ENCODE data around the gene COL23A1. TPM values are rescaled to one million over a fixed set of nuclear protein-coding genes. Genes with fewer than 3 reads are reported as not detected.

Gene COL23A1
- total RNA-seq, 1 experiment from 2014 or later = not detected

DNA sequence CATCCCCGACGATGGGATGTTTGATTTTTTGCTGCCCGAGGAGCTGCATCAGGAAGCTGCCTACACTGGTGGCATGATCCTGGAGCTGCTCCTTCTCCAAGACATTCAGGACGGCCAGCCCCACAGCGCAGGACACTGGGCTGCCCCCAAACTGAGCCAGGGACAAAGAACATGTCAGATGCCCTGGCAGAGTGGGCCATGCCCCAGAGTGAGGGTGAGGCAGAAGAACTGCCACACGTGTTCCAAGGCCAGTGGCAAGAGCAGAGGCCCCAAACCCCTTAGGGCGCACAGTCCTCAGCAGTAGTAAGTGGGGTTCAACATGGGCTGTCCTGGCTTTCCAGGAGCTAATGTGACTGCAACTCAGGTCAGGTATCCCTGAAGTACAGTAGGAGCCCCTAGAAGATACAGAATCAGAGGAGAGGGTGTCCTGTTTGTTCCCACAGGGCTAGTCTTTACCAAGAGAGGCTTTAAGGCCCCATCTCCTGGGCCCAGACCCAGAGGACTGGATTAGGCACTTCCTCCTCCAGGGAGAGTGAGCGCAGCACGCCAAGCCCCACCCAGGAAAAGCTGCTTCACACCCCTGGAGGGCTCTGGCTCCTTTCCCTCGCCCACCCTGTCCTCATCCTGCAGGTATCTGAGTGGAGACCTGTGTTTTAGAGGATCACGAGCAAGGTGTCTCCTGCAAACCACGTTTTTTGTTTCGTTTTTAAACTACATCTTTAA lies 374.8 kb downstream of the COL23A1 start:
- no TSS peak for BruUV-seq (replicated peaks)
- peaks cover 55% of the 10 kb centered on the region for H3K36me3 ChIP-seq (ENCODE audit: low read depth, low read length)
- DNase-seq (no peak), ATAC-seq (no peak)
- H3K9me3 ChIP-seq (ENCODE audit: low read length) = no peaks in the 10 kb centered on the region
- H3K27me3 ChIP-seq (ENCODE audit: low read length) = no peaks in the 10 kb centered on the region
- H3K9me2 ChIP-seq (replicated peaks; ENCODE audit: low read length) = no peaks in the 10 kb centered on the region
- intact Hi-C loops (cut with micrococcal nuclease) = no loop called here
- no peak overlapping the region for H2AFZ ChIP-seq (ENCODE audit: low read length)
- no peak overlapping the region for H3K4me2 ChIP-seq (ENCODE audit: low read length)
- H3K27ac ChIP-seq (ENCODE audit: low read length) = no peak overlapping the region
- H3K4me1 ChIP-seq (ENCODE audit: insufficient read depth, low read length) = no peaks in the 10 kb centered on the region
- H3F3A ChIP-seq (ENCODE audit: low read length, unreplicated experiment) = peaks cover 4% of the 10 kb centered on the region
- no peaks in the 10 kb centered on the region for H3K79me2 ChIP-seq (ENCODE audit: low read length)
- CTCF ChIA-PET = no interaction called here
- no peak overlapping the region for H3K9ac ChIP-seq (ENCODE audit: low read length)
- POLR2A ChIA-PET (ENCODE audit: unreplicated experiment) = no interaction called here
- TF ChIP-seq, protein P1, sequence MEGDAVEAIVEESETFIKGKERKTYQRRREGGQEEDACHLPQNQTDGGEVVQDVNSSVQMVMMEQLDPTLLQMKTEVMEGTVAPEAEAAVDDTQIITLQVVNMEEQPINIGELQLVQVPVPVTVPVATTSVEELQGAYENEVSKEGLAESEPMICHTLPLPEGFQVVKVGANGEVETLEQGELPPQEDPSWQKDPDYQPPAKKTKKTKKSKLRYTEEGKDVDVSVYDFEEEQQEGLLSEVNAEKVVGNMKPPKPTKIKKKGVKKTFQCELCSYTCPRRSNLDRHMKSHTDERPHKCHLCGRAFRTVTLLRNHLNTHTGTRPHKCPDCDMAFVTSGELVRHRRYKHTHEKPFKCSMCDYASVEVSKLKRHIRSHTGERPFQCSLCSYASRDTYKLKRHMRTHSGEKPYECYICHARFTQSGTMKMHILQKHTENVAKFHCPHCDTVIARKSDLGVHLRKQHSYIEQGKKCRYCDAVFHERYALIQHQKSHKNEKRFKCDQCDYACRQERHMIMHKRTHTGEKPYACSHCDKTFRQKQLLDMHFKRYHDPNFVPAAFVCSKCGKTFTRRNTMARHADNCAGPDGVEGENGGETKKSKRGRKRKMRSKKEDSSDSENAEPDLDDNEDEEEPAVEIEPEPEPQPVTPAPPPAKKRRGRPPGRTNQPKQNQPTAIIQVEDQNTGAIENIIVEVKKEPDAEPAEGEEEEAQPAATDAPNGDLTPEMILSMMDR (conservative IDR thresholded peaks at IDR 0.05; ENCODE audit: low read depth, low read length) = no peak
- TF ChIP-seq EZH2phosphoT487 (IDR thresholded peaks at IDR 0.05; ENCODE audit: borderline replicate concordance, low read length) = no peak
- no peak for TF ChIP-seq EZH2 (IDR thresholded peaks at IDR 0.05; ENCODE audit: low read length, unreplicated experiment)
- H4K20me1 ChIP-seq (ENCODE audit: low read length) = peaks cover 27% of the 10 kb centered on the region
- H3K4me3 ChIP-seq (ENCODE audit: low read length) = no peak overlapping the region

DNA sequence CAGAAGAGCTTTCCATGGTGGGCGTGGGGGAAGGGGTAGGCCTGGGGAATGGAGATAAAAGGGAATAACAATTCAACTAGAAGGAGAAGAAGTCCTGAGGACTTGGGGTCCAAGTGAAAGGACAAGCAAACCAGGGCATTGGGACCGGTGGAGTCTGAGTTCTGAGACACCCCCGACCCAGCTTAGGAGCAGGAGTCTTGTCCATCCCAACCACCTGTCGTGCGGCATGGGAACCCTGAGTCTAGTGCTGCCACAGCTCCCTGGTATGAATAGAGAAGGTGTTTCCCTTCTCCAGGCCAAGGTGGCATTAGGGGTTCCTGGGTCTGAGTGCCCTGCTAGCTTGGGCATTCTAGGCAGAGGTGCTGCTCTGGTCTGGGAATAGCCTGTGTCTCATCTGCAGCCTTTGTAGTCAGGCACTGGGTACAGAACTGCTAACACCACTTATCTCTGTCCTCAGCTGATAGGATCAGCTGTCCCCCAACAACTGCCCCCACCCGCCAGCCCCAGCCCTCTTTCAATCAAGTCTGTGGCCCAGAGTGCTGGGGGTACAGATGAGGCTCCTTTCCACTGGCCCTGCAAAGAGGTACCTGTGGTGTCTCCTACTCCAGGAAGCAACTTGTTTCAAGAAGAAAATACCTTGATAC lies 375.9 kb downstream of the COL23A1 start:
- H3K27me3 ChIP-seq (ENCODE audit: low read length) = no peaks in the 10 kb centered on the region
- H3K4me1 ChIP-seq (ENCODE audit: insufficient read depth, low read length) = no peaks in the 10 kb centered on the region
- H3K79me2 ChIP-seq (ENCODE audit: low read length) = peaks cover 7% of the 10 kb centered on the region
- CTCF ChIA-PET = no interaction called here
- no peaks in the 10 kb centered on the region for H3K9me3 ChIP-seq (ENCODE audit: low read length)
- POLR2A ChIA-PET (ENCODE audit: unreplicated experiment) = no interaction called here
- no peak for DNase-seq
- peaks cover 39% of the 10 kb centered on the region for H4K20me1 ChIP-seq (ENCODE audit: low read length)
- no peak overlapping the region for H3K4me2 ChIP-seq (ENCODE audit: low read length)
- intact Hi-C loops (cut with micrococcal nuclease) = no loop called here
- no peak overlapping the region for H3K4me3 ChIP-seq (ENCODE audit: low read length)
- H2AFZ ChIP-seq (ENCODE audit: low read length) = no peak overlapping the region
- H3K36me3 ChIP-seq (ENCODE audit: low read depth, low read length) = peaks cover 67% of the 10 kb centered on the region
- H3K9me2 ChIP-seq (replicated peaks; ENCODE audit: low read length) = no peaks in the 10 kb centered on the region
- no peak for TF ChIP-seq EZH2phosphoT487 (IDR thresholded peaks at IDR 0.05; ENCODE audit: borderline replicate concordance, low read length)
- TF ChIP-seq, protein P1 (conservative IDR thresholded peaks at IDR 0.05; ENCODE audit: low read depth, low read length) = no peak
- TF ChIP-seq EZH2 (IDR thresholded peaks at IDR 0.05; ENCODE audit: low read length, unreplicated experiment) = no peak
- H3K9ac ChIP-seq (ENCODE audit: low read length) = no peak overlapping the region
- H3F3A ChIP-seq (ENCODE audit: low read length, unreplicated experiment) = peaks cover 7% of the 10 kb centered on the region
- BruUV-seq (replicated peaks) = no TSS peak
- ATAC-seq = no peak
- no peak overlapping the region for H3K27ac ChIP-seq (ENCODE audit: low read length)

DNA sequence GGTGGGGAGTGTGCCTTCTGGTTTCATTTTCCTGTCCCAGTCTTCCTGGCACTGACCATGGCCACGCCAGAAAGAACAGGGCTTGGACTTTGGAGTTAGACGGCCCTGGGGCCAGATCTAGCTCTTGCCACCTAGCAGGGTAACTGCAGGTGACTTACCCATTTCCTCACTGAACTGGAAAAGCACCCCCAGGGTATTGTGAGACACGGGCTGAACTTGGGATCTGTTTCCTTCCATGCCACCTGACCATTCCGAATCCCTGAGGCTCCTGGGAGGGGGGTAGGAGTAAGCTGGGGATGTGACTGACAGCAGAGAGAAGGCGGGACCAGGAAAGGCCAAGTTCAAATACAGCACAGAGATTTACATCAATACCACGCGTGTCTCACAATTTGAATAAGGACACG lies 376.4 kb downstream of the COL23A1 start:
- Histone ChIP-seq H3K9me2 (replicated peaks; ENCODE audit: low read length) (no peaks in the 10 kb centered on the region), H3K4me1 (ENCODE audit: insufficient read depth, low read length) (no peaks in the 10 kb centered on the region), H3K4me2 (ENCODE audit: low read length) (no peak overlapping the region), H3K79me2 (ENCODE audit: low read length) (peaks cover 12% of the 10 kb centered on the region), H4K20me1 (ENCODE audit: low read length) (peaks cover 44% of the 10 kb centered on the region), H3F3A (ENCODE audit: low read length, unreplicated experiment) (peaks cover 7% of the 10 kb centered on the region), H3K9me3 (ENCODE audit: low read length) (no peaks in the 10 kb centered on the region), H3K27ac (ENCODE audit: low read length) (no peak overlapping the region), H3K27me3 (ENCODE audit: low read length) (no peaks in the 10 kb centered on the region), H2AFZ (ENCODE audit: low read length) (no peak overlapping the region), H3K36me3 (ENCODE audit: low read depth, low read length) (peaks cover 72% of the 10 kb centered on the region), H3K9ac (ENCODE audit: low read length) (no peak overlapping the region), H3K4me3 (ENCODE audit: low read length) (no peak overlapping the region)
- no peak for TF ChIP-seq EZH2phosphoT487 (IDR thresholded peaks at IDR 0.05; ENCODE audit: borderline replicate concordance, low read length)
- TF ChIP-seq, protein P1 (conservative IDR thresholded peaks at IDR 0.05; ENCODE audit: low read depth, low read length) = no peak
- TF ChIP-seq EZH2 (IDR thresholded peaks at IDR 0.05; ENCODE audit: low read length, unreplicated experiment) = no peak
- ChIA-PET CTCF (no interaction called here), POLR2A (ENCODE audit: unreplicated experiment) (no interaction called here)
- ATAC-seq (no peak), DNase-seq (no peak)
- no TSS peak for BruUV-seq (replicated peaks)
- intact Hi-C loops (cut with micrococcal nuclease) = no loop called here

Data from PC-3 (cell line).